Astrocyte (in vitro differentiated cells and primary cell): Measurements from ENCODE around the gene TARS3.

Source experiments
- EZH2 ChIP-seq: IDR thresholded peaks from 2 replicates; pipeline ENCODE4 v1.6.1; 2012; ENCODE audit warnings: mild to moderate bottlenecking, low read length, inconsistent platforms; ENCODE audit not compliant: insufficient read depth
- TF ChIP-seq, protein P1 (sequence below): IDR thresholded peaks from 2 replicates; pipeline ENCODE4 v1.5.1; 2011; ENCODE audit warnings: low read depth, mild to moderate bottlenecking, inconsistent platforms, low read length, moderate library complexity; ENCODE audit not compliant: insufficient read depth

DNA sequence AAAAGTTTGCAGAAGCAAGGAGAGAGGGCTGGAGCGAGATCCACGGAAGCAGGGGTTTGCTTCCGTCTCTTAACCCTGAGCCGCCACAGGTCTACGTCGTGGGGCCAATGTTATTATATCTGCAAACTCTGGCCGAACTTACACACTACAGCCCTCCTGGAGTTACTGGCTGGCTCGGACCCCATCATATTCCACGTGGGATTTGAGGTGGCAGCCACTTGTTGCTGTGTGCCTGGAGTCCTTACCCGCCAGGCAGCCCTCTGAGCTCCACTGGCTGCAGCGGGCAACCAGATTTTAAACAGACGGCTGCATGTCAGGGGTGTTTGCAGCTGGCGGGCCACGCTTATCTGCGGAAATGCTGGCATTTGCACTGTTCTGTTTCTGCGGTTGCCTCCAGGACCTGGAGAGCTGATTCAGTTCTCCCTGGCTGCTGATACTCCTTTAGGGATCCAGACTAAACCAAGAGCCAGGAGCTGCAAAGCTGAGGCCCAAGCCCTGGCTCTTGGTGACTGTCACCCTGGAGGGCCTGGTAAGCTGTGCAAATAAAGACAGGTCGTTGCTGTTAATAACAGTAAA lies 106.8 kb downstream of the TARS3 start:
- TF ChIP-seq, protein P1, sequence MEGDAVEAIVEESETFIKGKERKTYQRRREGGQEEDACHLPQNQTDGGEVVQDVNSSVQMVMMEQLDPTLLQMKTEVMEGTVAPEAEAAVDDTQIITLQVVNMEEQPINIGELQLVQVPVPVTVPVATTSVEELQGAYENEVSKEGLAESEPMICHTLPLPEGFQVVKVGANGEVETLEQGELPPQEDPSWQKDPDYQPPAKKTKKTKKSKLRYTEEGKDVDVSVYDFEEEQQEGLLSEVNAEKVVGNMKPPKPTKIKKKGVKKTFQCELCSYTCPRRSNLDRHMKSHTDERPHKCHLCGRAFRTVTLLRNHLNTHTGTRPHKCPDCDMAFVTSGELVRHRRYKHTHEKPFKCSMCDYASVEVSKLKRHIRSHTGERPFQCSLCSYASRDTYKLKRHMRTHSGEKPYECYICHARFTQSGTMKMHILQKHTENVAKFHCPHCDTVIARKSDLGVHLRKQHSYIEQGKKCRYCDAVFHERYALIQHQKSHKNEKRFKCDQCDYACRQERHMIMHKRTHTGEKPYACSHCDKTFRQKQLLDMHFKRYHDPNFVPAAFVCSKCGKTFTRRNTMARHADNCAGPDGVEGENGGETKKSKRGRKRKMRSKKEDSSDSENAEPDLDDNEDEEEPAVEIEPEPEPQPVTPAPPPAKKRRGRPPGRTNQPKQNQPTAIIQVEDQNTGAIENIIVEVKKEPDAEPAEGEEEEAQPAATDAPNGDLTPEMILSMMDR = no peak
- no peak for TF ChIP-seq EZH2
